GM10847 (cell line): ENCODE results near the gene SHISA6.

ENCODE experiments used
- POLR2A ChIP-seq: IDR thresholded peaks from 2 replicates; pipeline ENCODE4 v1.6.1; 2011; ENCODE audit not compliant: insufficient read length; ENCODE audit errors: extremely low read depth

SHISA6 gene

GRCh38 chr17:11292491-11292890 is 51.5 kb downstream of the SHISA6 start:
- TF ChIP-seq POLR2A = no peak

GRCh38 chr17:11293480-11293879 is 52.5 kb downstream of the SHISA6 start:
- no peak for TF ChIP-seq POLR2A

GRCh38 chr17:11294826-11295225 is 53.8 kb downstream of the SHISA6 start:
- no peak for TF ChIP-seq POLR2A

- no peak for TF ChIP-seq POLR2A
Measured at GRCh38 chr17:11296994-11297393, 56.0 kb downstream of the SHISA6 start.

GRCh38 chr17:11298401-11298800 is 57.4 kb downstream of the SHISA6 start:
- TF ChIP-seq POLR2A = no peak

- TF ChIP-seq POLR2A = no peak
Measured at GRCh38 chr17:11300201-11300600, 59.2 kb downstream of the SHISA6 start.

GRCh38 chr17:11300738-11301137 is 59.7 kb downstream of the SHISA6 start:
- no peak for TF ChIP-seq POLR2A

GRCh38 chr17:11302401-11303186 is 61.6 kb downstream of the SHISA6 start:
- TF ChIP-seq POLR2A = no peak

GRCh38 chr17:11303773-11304394 is 62.9 kb downstream of the SHISA6 start:
- TF ChIP-seq POLR2A = no peak

- no peak for TF ChIP-seq POLR2A
Measured at GRCh38 chr17:11304568-11304967, 63.6 kb downstream of the SHISA6 start.

- no peak for TF ChIP-seq POLR2A
Measured at GRCh38 chr17:11305524-11305923, 64.5 kb downstream of the SHISA6 start.

- TF ChIP-seq POLR2A = no peak
Measured at GRCh38 chr17:11308531-11308930, 67.5 kb downstream of the SHISA6 start.

- no peak for TF ChIP-seq POLR2A
Measured at GRCh38 chr17:11309033-11309432, 68.0 kb downstream of the SHISA6 start.

GRCh38 chr17:11309850-11310249 is 68.8 kb downstream of the SHISA6 start:
- no peak for TF ChIP-seq POLR2A

- no peak for TF ChIP-seq POLR2A
Measured at GRCh38 chr17:11318207-11318606, 77.2 kb downstream of the SHISA6 start.

- TF ChIP-seq POLR2A = no peak
Measured at GRCh38 chr17:11319894-11320293, 78.9 kb downstream of the SHISA6 start.

- no peak for TF ChIP-seq POLR2A
Measured at GRCh38 chr17:11324021-11324420, 83.0 kb downstream of the SHISA6 start.

GRCh38 chr17:11324846-11325420 is 83.9 kb downstream of the SHISA6 start:
- no peak for TF ChIP-seq POLR2A
